Fibroblast of pulmonary artery (primary cell): ENCODE measurements around the gene NSUN7.

Source experiments
- DNase-seq: peaks from one replicate; pipeline ENCODE4 v3.0.0-alpha.2; 2010; ENCODE audit warnings: low read depth
- H3K4me3 ChIP-seq: replicated peaks from 2 replicates; pipeline ENCODE4 v1.5.1; 2011; ENCODE audit warnings: low read depth, mild to moderate bottlenecking, control low read depth, low read length, moderate library complexity
- TF ChIP-seq, protein P1 (sequence below): IDR thresholded peaks from 2 replicates; pipeline ENCODE4 v1.5.1; 2011; ENCODE audit warnings: mild to moderate bottlenecking, control low read depth, low read length, inconsistent platforms; ENCODE audit errors: missing control alignments

Gene NSUN7

DNA sequence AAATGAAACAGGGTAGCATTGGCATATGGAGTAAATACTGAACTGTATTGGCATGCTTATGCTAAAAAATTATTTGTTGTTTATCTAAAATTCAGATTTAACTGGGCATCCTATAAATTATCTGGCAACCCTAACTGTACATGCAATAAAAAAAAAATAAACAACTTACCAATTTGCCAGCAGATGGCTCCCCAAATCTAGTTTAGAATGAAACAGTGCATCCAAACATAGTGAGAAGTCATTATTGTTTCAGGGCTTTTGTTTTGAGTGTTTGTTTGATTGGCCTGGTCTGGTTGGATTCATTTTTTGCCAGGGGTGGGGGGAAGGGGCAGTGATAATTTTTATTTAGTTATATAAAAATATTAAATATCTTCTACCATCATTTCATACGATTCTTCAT is 12.8 kb upstream of the NSUN7 start:
- H3K4me3 ChIP-seq: no peak overlapping the region
- TF ChIP-seq, protein P1, sequence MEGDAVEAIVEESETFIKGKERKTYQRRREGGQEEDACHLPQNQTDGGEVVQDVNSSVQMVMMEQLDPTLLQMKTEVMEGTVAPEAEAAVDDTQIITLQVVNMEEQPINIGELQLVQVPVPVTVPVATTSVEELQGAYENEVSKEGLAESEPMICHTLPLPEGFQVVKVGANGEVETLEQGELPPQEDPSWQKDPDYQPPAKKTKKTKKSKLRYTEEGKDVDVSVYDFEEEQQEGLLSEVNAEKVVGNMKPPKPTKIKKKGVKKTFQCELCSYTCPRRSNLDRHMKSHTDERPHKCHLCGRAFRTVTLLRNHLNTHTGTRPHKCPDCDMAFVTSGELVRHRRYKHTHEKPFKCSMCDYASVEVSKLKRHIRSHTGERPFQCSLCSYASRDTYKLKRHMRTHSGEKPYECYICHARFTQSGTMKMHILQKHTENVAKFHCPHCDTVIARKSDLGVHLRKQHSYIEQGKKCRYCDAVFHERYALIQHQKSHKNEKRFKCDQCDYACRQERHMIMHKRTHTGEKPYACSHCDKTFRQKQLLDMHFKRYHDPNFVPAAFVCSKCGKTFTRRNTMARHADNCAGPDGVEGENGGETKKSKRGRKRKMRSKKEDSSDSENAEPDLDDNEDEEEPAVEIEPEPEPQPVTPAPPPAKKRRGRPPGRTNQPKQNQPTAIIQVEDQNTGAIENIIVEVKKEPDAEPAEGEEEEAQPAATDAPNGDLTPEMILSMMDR: peak; percentile 42
- peak; percentile 64 for DNase-seq

- no peak overlapping the region for H3K4me3 ChIP-seq
- TF ChIP-seq, protein P1: no peak
- no peak for DNase-seq
These were observed 11.9 kb upstream of the NSUN7 start for GRCh38 chr4:40737879-40738278.

- TF ChIP-seq, protein P1: no peak
- DNase-seq: no peak
- no peak overlapping the region for H3K4me3 ChIP-seq
These were observed 10.4 kb upstream of the NSUN7 start for GRCh38 chr4:40739347-40739746.

- DNase-seq: no peak
- TF ChIP-seq, protein P1: no peak
- H3K4me3 ChIP-seq: no peak overlapping the region
These were observed 5.5 kb upstream of the NSUN7 start for GRCh38 chr4:40744218-40744617.

GRCh38 chr4:40745285-40745984 is 4.3 kb upstream of the NSUN7 start:
- DNase-seq: no peak
- TF ChIP-seq, protein P1: no peak
- no peak overlapping the region for H3K4me3 ChIP-seq

DNA sequence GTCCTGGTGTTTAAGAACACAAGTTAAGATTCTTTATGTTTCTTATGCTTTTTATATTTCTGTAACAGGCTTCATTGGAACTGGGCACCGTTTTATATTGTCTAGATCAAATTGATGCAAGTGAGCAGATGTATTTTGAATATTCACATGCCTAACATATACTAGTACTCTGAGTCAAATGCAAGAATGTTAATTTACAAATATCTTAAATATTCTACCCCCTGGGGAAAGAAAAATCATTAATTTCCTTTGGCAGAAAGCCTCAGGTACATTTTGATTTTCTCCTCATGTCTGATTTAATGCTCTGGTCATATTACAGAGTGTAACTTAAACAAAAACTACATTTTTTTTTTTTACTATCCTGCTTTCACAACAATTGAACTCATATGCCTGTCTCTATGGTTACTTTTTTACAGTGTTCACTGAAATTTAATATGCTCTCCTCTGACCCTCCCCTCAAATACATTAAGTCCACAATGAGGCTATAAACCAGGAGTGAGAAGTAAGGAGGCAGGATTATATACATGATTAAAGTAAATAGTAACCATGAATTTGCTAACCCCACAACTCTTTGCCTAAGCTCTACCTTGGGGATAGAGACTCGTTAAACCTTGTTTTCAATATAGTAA is 2.4 kb upstream of the NSUN7 start:
- no peak overlapping the region for H3K4me3 ChIP-seq
- TF ChIP-seq, protein P1: no peak
- no peak for DNase-seq
